Fibroblast of pulmonary artery (primary cell): ENCODE data around the gene PDE11A.

ENCODE experiments used
- DNase-seq: peaks from one replicate; pipeline ENCODE4 v3.0.0-alpha.2; 2010; ENCODE audit warnings: low read depth
- H3K4me3 ChIP-seq: replicated peaks from 2 replicates; pipeline ENCODE4 v1.5.1; 2011; ENCODE audit warnings: low read depth, mild to moderate bottlenecking, control low read depth, low read length, moderate library complexity
- CTCF ChIP-seq: IDR thresholded peaks from 2 replicates; pipeline ENCODE4 v1.5.1; 2011; ENCODE audit warnings: mild to moderate bottlenecking, control low read depth, low read length, inconsistent platforms; ENCODE audit errors: missing control alignments

The PDE11A gene

DNA sequence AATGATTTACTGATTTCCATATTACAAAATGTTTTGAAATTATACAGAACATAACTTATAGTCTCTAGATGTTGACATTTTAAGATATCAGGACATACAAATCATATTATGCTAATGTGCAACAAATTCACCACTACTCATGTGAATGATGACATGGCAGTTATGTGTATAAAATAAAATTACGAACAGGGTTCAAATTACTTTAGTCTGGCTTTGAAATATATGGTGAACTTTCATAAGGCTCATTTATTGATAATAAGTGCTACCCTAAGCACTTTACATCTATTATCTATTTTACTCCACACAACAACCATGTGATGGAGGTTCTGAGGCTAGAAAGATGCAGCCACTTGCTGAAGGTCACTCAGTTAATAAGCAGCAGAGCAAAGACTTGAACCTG, 62.8 kb downstream of the PDE11A start:
- TF ChIP-seq CTCF = no peak
- H3K4me3 ChIP-seq = no peak overlapping the region
- DNase-seq = no peak

GRCh38 chr2:178008636-178009289, 63.8 kb downstream of the PDE11A start:
- TF ChIP-seq CTCF = no peak
- H3K4me3 ChIP-seq = no peak overlapping the region
- DNase-seq = peak; percentile 20

DNA sequence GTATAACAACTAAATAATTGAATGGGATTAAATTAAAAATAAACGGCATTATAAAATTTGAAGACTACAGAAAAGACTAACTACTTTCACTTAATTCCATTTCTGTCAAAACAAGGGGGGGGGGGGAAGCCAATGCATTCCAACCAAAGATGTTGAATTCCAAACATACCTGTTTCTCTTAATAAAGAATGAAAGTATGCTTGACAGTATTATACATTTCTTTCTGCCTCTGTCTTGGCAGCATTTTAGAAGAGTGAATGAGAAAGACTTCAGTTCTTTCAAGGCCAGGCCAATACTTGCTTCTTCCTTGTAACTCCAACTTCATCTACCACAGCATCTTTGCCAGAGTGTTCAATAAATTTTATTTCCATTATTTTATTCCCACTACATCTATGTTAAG, 65.9 kb downstream of the PDE11A start:
- no peak for DNase-seq
- no peak for TF ChIP-seq CTCF
- no peak overlapping the region for H3K4me3 ChIP-seq

DNA sequence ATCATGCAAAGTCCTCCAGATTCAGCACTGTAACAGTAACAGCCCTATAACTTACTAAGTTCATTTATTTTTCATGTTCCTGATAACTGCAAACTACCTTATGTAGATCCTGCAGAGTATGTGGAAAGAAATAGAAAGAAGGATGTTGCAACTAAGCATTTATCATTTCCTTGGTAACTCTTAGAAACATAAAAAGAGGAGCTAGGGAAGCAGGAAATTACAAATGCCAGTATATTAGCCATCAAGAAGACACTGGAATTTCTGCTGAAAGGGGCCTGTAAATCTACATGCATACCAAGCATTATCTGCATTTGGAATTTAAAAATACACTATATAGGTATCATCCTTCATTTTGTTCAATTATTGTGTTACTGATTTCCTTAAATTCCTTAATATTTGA, 66.8 kb downstream of the PDE11A start:
- DNase-seq = peak; percentile 18
- no peak for TF ChIP-seq CTCF
- no peak overlapping the region for H3K4me3 ChIP-seq

DNA sequence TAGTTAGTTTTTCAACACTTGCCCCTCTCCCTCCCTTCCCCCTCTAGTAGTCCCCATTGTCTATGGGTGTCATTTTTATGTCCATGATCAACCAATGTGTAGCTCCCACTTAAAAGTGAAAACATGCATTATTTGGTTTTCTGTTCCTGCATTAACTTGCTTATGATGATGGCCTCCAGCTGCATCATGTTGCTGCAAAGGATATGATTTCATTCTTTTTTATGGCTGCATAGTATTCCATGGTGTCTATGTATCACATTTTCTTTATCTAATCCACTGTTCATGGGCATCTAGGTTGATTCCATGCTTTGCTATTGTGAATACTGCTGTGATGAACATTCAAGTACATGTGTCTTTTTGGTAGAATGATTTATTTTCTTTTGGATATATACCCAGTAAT, 70.5 kb downstream of the PDE11A start:
- no peak overlapping the region for H3K4me3 ChIP-seq
- TF ChIP-seq CTCF = no peak
- no peak for DNase-seq

- no peak for DNase-seq
- no peak for TF ChIP-seq CTCF
- H3K4me3 ChIP-seq = no peak overlapping the region
Measured at GRCh38 chr2:177998996-177999395, 73.6 kb downstream of the PDE11A start.

DNA sequence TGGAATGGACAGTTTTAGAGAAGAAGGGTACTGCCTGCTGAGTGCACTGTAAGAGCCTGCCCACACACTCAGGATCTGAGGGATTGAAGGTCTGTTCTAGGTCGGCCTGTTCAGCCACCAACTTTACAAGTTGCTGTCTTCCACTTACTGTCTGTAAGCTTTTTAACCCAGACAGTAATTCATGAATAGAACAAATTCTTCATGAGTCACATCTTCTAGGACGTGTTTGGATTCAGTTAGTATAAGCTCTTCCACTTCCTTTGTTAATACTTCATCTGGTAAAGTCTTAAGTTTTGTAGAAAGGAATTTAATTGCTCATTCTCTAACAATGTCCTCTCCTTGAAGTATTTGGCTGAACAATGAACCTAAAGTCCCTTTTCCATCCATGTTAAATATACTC, 74.6 kb downstream of the PDE11A start:
- H3K4me3 ChIP-seq = no peak overlapping the region
- peak; percentile 13 for DNase-seq
- TF ChIP-seq CTCF = no peak
